Karpas-422 (cell line): ENCODE data around the gene INPP5A. TPM values are rescaled to one million over a fixed set of nuclear protein-coding genes. Genes with fewer than 3 reads are reported as not detected.

Experiments used
- DNase-seq: peaks from one replicate; pipeline ENCODE4 v3.0.0-alpha.2; 2015
- H2AFZ ChIP-seq: fragments of 200-600 bp; sonication (generic); 2 replicates; pipeline ENCODE4 v1.6.1; 2014; ENCODE audit warnings: antibody characterized with exemption, low read length, mixed read lengths
- H3K27ac ChIP-seq: fragments of 200-600 bp; sonication (generic); 2 replicates; pipeline ENCODE4 v1.5.1; 2014; ENCODE audit warnings: mild to moderate bottlenecking, low read length, moderate library complexity
- H3K27me3 ChIP-seq: fragments of 200-600 bp; sonication (generic); 2 replicates; pipeline ENCODE4 v1.6.1; 2014; ENCODE audit warnings: low read length, mixed read lengths
- H3K36me3 ChIP-seq: fragments of 200-600 bp; sonication (generic); 2 replicates; pipeline ENCODE4 v1.6.1; 2014; ENCODE audit warnings: low read length, mixed read lengths; ENCODE audit not compliant: insufficient read depth
- H3K4me1 ChIP-seq: fragments of 200-600 bp; sonication (generic); 2 replicates; pipeline ENCODE4 v1.6.1; 2014; ENCODE audit warnings: mild to moderate bottlenecking, low read length, mixed read lengths
- H3K4me2 ChIP-seq: fragments of 200-600 bp; sonication (generic); 2 replicates; pipeline ENCODE4 v1.6.1; 2014; ENCODE audit warnings: low read length, low read depth, mild to moderate bottlenecking; ENCODE audit not compliant: poor library complexity, severe bottlenecking
- H3K4me3 ChIP-seq: fragments of 200-600 bp; sonication (generic); 2 replicates; pipeline ENCODE4 v1.5.1; 2014; ENCODE audit warnings: mild to moderate bottlenecking, antibody characterized with exemption, low read length, mixed read lengths
- H3K79me2 ChIP-seq: fragments of 200-600 bp; sonication (generic); 2 replicates; pipeline ENCODE4 v1.6.1; 2014; ENCODE audit warnings: mild to moderate bottlenecking, low read length, mixed read lengths
- H3K9ac ChIP-seq: fragments of 200-600 bp; sonication (generic); 2 replicates; pipeline ENCODE4 v1.6.0; 2014; ENCODE audit warnings: low read length
- H3K9me2 ChIP-seq: fragments of 200-600 bp; sonication (generic), shearing (Covaris generic); replicated peaks from 2 replicates; pipeline ENCODE4 v1.6.0; 2014; ENCODE audit warnings: mild to moderate bottlenecking, low read length, moderate library complexity; ENCODE audit not compliant: insufficient read depth
- H3K9me3 ChIP-seq: fragments of 300-700, 200-600 bp; sonication (generic); 2 replicates; pipeline ENCODE4 v1.6.1; 2014; ENCODE audit warnings: low read length, mixed read lengths
- H4K20me1 ChIP-seq: fragments of 200-600 bp; sonication (generic); 2 replicates; pipeline ENCODE4 v1.6.1; 2014; ENCODE audit warnings: mild to moderate bottlenecking, antibody characterized with exemption, low read length, low read depth; ENCODE audit not compliant: insufficient read depth
- total RNA-seq: library from RNA; depleted of rRNA; stranded (reverse); fragments of >200 nt; shearing (Covaris generic); gene quantifications from 2 replicates; pipeline ENCODE4 v1.2.3, GENCODE V29; 2014; ENCODE audit warnings: low replicate concordance

INPP5A gene
- total RNA-seq, 1 experiment from 2014 or later: 9.1 TPM

DNA sequence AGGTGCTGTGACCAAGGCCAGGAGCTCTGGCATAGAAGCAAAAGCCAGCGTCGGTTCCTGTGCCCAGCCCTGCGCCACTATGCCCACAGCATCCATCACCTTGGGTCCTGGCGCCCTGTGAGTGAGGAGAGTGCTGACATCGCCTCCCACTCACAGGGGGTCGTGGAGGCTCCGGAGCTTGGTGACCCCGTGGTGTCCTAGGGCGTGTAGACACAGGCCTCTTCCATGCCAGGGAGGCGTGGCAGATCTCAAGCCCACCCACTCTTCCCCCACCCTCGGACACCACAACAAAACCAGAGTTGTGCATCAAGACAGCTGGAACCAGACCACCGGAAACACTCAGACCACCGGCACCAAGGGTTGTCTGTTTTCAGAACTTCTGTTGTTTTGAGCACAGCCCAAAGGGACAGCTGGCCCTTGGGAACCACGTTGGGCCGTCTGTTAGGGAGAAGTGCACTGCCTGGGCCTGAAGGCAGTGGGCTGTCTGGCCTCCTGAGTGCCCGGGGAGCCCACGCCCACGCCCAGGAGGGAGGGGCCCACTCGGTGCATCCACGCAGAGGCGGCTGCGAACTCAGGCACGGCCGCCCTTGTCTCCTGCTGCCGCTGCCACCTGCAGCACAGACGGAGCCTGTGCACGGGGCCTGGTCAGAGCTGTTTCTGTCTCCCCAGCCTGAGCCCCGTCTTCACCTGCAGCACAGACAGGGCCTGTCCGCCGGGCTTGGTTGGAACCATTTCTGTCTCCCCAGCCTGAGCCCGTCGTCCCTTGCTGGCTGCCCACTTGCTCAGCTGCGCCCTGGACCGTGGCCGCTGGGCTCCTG lies 106.3 kb downstream of the INPP5A start:
- H3K4me2 ChIP-seq: no peak overlapping the region
- H3K9ac ChIP-seq: no peak overlapping the region
- H3K36me3 ChIP-seq: no peaks in the 10 kb centered on the region
- no peak overlapping the region for H3K27ac ChIP-seq
- no peaks in the 10 kb centered on the region for H3K9me2 ChIP-seq
- H3K4me3 ChIP-seq: no peak overlapping the region
- no peaks in the 10 kb centered on the region for H3K79me2 ChIP-seq
- no peaks in the 10 kb centered on the region for H3K4me1 ChIP-seq
- H3K27me3 ChIP-seq: peaks cover 5% of the 10 kb centered on the region; the same call in 1 of the 2 replicates
- no peak for DNase-seq
- H3K9me3 ChIP-seq: no peaks in the 10 kb centered on the region
- H2AFZ ChIP-seq: no peak overlapping the region
- peaks cover 38% of the 10 kb centered on the region; the same call in 1 of the 2 replicates for H4K20me1 ChIP-seq

DNA sequence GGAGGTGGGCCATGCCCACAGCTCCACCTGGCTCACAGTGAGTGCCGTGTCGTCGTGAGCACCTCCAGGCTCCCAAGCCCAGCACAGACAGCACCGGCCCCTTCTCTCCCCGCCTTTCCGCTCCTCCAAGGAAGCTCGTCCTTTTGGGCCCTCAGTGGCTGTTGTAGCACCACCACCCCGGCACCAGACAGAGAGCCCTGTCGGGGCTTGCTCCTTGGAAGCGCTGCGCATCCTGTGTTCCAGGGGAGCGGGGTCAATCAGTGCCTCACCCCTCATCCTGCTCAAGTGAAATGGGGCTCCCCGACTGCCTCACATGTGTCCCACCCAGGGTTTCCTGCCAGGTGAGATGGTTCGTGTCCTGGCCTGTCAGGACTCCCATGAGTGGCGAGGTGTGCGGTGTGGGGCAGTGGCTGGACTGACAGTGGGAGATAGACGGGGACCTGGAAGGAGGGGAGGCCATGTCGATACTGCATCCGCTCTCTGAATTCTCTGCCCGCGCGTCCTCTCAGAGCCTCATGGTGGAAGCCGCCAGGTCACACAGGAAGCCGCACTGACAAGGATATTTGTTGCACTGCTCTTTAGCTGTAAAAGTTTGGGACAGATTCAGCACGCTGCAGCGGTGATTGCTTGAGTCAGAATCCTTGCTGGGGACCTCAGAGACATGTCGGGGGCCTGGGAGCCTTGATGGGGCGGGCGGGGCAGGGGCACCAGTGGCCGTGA lies 107.1 kb downstream of the INPP5A start:
- Histone ChIP-seq H3K9me3 (no peaks in the 10 kb centered on the region), H3K27me3 (peaks cover 1% of the 10 kb centered on the region; the same call in 1 of the 2 replicates), H3K9ac (no peak overlapping the region), H3K27ac (no peak overlapping the region), H2AFZ (no peak overlapping the region), H3K9me2 (no peaks in the 10 kb centered on the region), H3K79me2 (no peaks in the 10 kb centered on the region), H3K36me3 (no peaks in the 10 kb centered on the region), H4K20me1 (peaks cover 39% of the 10 kb centered on the region; the same call in 1 of the 2 replicates), H3K4me1 (no peaks in the 10 kb centered on the region), H3K4me3 (no peak overlapping the region), H3K4me2 (no peak overlapping the region)
- no peak for DNase-seq

DNA sequence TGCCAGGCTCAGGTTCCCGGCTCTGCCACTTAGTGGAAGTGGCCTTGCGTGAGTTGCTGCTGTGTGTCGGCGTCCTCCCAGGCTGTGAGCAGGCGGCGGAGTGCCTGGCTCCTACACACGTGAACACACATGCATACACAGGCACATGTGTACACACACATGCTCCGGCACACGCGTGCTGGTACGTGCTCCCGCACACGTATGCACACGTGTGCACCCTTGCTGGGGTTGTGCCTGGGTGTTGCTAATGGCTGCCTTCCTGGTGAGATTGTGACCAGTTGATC lies 107.6 kb downstream of the INPP5A start:
- H3K36me3 ChIP-seq: no peaks in the 10 kb centered on the region
- no peaks in the 10 kb centered on the region for H3K79me2 ChIP-seq
- no peak overlapping the region for H3K4me2 ChIP-seq
- no peaks in the 10 kb centered on the region for H3K9me3 ChIP-seq
- no peak overlapping the region for H2AFZ ChIP-seq
- H4K20me1 ChIP-seq: peaks cover 34% of the 10 kb centered on the region; the same call in 1 of the 2 replicates
- no peak overlapping the region for H3K9ac ChIP-seq
- H3K9me2 ChIP-seq: no peaks in the 10 kb centered on the region
- H3K4me3 ChIP-seq: no peak overlapping the region
- H3K27me3 ChIP-seq: no peaks in the 10 kb centered on the region
- no peak overlapping the region for H3K27ac ChIP-seq
- DNase-seq: no peak
- H3K4me1 ChIP-seq: no peaks in the 10 kb centered on the region

DNA sequence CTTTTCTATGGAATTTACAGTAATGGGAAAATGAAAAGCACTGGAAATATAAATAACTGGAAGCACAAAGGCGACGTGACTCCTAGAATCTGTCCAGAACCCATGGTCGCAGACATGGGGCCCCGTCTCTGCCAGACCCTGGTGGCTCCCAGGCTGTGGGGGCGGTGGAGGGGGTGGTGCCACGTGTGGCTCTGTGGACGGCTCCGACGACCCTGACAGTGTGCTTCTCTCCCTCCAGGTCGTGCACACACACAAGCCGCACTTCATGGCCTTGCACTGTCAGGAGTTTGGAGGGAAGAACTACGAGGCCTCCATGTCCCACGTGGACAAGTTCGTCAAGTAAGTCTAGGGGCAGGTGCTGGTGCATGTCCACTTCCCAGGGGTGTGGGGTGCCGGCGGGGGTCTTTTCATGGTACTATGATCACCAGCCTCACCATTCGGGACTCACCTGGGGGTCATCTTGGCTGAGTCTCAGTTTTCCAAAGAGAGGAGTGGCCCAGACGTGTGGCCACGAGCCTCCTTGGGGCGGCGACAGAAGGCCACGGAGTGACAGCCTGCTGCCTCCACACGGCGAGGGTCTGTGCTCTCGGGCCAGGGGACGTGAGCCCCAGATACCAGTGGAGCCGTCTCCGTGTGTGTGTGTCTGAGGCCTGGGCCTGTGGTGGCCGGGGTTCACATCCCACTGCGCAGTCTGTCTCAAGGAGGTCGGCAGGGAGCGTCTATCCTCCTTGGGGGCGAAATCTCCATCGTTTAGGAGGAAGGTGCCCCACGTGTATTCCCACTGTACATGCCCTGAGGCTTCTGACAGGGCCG lies 108.2 kb downstream of the INPP5A start:
- no peaks in the 10 kb centered on the region for H3K4me1 ChIP-seq
- H3K9me3 ChIP-seq: no peaks in the 10 kb centered on the region
- H3K4me2 ChIP-seq: no peak overlapping the region
- H3K9ac ChIP-seq: no peak overlapping the region
- no peak overlapping the region for H3K27ac ChIP-seq
- no peak overlapping the region for H2AFZ ChIP-seq
- peaks cover 34% of the 10 kb centered on the region; the same call in 1 of the 2 replicates for H4K20me1 ChIP-seq
- H3K4me3 ChIP-seq: no peak overlapping the region
- no peaks in the 10 kb centered on the region for H3K36me3 ChIP-seq
- no peaks in the 10 kb centered on the region for H3K9me2 ChIP-seq
- no peaks in the 10 kb centered on the region for H3K79me2 ChIP-seq
- H3K27me3 ChIP-seq: no peaks in the 10 kb centered on the region
- DNase-seq: no peak

DNA sequence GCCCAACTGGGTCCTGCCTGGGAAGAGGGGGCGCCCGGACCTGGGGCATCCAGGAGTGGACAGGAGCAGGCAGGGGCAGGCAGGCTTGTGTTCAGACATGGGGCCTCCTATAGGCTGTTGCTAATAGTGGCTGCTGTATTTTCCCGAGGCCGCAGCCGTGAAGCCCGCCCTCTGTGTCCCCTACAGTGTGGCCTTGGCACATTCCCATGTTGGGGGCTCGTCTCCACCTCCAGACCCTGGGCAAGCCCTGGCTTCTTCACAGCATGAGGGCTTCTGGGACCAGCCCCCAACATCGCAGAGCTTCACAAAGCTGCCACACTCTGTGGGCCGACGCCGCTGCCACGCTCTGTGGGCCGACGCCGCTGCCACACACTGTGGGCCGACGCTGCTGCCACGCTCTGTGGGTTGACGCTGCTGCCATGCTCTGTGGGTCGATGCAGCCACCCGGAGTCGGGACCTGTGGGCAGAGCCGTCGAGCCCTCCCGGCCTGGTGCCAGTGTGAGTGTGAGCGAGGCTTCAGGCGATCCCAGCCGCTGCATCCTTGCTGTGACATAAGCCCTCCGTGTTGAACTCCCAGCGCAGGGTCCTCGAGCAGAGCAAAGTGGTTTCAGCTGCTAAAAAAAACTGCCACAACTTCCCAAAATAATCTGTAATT lies 109.0 kb downstream of the INPP5A start:
- H3K27me3 ChIP-seq: no peaks in the 10 kb centered on the region
- H3K4me1 ChIP-seq: no peaks in the 10 kb centered on the region
- no peak overlapping the region for H3K9ac ChIP-seq
- no peaks in the 10 kb centered on the region for H3K9me3 ChIP-seq
- no peak overlapping the region for H3K4me3 ChIP-seq
- DNase-seq: no peak
- H2AFZ ChIP-seq: no peak overlapping the region
- no peaks in the 10 kb centered on the region for H3K79me2 ChIP-seq
- no peaks in the 10 kb centered on the region for H3K9me2 ChIP-seq
- no peak overlapping the region for H3K27ac ChIP-seq
- H4K20me1 ChIP-seq: peaks cover 29% of the 10 kb centered on the region; the same call in 1 of the 2 replicates
- no peak overlapping the region for H3K4me2 ChIP-seq
- no peaks in the 10 kb centered on the region for H3K36me3 ChIP-seq

DNA sequence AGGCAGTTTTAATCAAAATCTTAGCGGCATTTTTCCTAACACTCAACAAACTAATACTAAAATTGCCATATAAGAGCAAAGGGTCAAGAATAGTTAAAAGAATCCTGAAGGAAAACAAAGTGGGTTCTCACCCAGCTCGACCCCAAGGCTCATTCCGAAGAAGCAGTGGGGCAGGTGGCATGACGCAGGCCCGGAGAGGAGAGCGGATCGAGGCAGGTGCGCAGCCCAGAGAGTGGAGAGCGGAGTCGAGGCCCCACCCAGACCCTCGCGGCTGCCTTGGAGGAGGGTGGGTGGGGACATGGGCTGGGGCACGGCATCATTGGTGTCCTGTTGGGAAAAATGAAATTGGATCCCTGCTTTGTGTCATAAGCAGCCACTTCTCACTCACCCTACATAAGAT lies 109.8 kb downstream of the INPP5A start:
- H4K20me1 ChIP-seq: peaks cover 24% of the 10 kb centered on the region; the same call in 1 of the 2 replicates
- no peak overlapping the region for H3K4me3 ChIP-seq
- H3K9me2 ChIP-seq: no peaks in the 10 kb centered on the region
- H2AFZ ChIP-seq: no peak overlapping the region
- H3K27me3 ChIP-seq: no peaks in the 10 kb centered on the region
- H3K9ac ChIP-seq: no peak overlapping the region
- no peak for DNase-seq
- no peak overlapping the region for H3K4me2 ChIP-seq
- no peaks in the 10 kb centered on the region for H3K79me2 ChIP-seq
- no peaks in the 10 kb centered on the region for H3K4me1 ChIP-seq
- H3K27ac ChIP-seq: no peak overlapping the region
- H3K9me3 ChIP-seq: no peaks in the 10 kb centered on the region
- no peaks in the 10 kb centered on the region for H3K36me3 ChIP-seq

DNA sequence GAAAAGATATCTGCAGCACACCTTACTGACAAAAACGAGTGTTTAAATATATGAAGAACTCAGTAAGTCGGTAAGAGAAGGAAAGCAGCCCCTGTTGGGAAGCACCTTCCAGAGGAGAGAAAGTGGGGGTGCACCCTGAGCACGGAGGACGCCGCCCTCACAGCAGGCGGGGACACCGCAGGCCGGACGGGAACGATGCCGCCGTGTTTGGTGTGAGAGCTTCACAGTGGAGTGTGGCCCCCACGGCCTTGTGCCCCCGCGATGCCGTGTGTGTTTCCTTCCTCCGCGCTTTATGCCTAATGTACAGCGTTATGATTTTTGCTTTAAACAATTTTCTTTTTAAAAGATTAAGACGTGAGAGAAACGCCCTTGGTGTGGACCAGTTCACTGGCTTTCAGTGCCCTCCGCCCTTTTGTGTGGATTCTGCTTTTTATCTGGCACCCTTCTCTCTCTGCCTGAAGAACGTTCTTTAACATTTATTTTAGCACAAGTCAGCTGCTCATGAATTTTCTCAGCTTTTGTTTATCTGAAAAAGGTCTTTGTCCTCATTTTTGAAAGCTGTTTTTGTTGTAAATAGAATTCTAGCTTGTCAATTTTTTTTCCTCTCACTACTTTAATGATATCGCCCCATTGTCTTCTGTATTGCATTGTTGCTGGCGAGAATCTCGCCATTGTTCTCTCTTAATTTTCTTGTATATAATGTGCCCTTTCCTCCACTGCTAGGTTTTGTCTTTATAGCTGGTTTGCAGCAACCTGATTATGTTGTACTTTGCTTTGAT lies 110.7 kb downstream of the INPP5A start:
- H3K4me2 ChIP-seq: no peak overlapping the region
- H3K27ac ChIP-seq: no peak overlapping the region
- H3K27me3 ChIP-seq: no peaks in the 10 kb centered on the region
- no peaks in the 10 kb centered on the region for H3K4me1 ChIP-seq
- no peaks in the 10 kb centered on the region for H3K9me2 ChIP-seq
- no peak overlapping the region for H2AFZ ChIP-seq
- no peaks in the 10 kb centered on the region for H3K36me3 ChIP-seq
- no peaks in the 10 kb centered on the region for H3K9me3 ChIP-seq
- no peak overlapping the region for H3K4me3 ChIP-seq
- DNase-seq: no peak
- H4K20me1 ChIP-seq: peaks cover 26% of the 10 kb centered on the region; the same call in 1 of the 2 replicates
- H3K79me2 ChIP-seq: no peaks in the 10 kb centered on the region
- H3K9ac ChIP-seq: no peak overlapping the region
